ENCODE data around the gene LYPD1. TPM values are rescaled to one million over a fixed set of nuclear protein-coding genes. Genes with fewer than 3 reads are reported as not detected.
A peak's percentile ranks its signal among the peaks of the same experiment; 100 is the strongest.

The LYPD1 gene
- total RNA-seq, 1 experiment from 2014 or later: 0.21 TPM

DNA sequence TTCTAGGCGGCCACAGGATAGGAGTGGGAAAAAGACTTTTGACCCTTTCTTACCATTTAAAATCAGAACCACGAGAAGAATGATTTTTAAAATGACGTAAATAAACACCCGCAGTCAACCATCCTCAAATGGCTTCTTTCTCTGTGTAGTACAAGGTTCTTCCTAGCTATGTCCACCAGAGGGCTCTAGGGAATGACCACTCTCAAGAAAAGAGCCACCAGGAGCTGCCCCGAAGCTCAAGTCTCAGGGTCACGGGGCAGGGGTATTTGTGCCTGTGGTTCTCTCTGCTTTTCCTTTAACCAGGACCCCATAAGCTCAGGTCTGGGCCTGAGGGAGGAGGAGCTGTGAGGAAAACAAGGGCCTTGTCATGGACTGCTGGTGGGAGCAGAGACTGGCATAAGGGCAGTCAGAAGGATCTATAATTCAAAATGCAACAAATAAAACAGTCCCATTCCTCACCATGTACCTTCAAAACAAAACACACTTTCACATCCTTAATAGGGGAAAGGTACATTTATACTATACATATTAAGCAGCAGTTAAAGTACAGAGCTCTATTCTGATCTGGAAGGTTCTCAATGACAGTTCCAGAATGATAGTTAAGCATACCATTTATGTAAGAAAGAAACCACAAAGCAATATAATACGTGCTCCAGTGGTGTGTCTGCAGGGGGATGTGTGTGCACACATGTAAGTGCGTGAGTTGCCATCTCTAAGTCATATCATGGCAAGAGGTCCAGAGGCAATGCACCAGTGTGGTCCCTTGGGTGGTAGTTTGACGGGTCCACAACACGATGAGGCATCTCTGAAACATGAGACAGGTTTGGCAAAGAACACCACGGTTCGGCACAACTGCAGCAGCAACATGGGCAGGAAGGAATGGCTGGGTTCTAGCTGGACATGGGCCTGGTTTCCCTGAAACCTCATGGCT, 18.6 kb downstream of the LYPD1 start:
- Histone ChIP-seq H3K36me3 (ENCODE audit: control insufficient read depth, insufficient read depth, low read length) (no peaks in the 10 kb centered on the region), H3K27ac (ENCODE audit: low read length) (no peak overlapping the region), H3K27me3 (ENCODE audit: control insufficient read depth, insufficient read depth, low read length) (no peaks in the 10 kb centered on the region), H3K4me1 (ENCODE audit: control insufficient read depth, insufficient read depth, low read length) (no peaks in the 10 kb centered on the region), H3K9me3 (ENCODE audit: control insufficient read depth, insufficient read depth, low read depth, low read length) (no peaks in the 10 kb centered on the region), H3K4me3 (ENCODE audit: low read depth in 2 of 2, low read length in 2 of 2) (no peak overlapping the region)
- ChIA-PET POLR2A (interaction anchor here (0.6 kb wide), 1 partner anchor 56 kb away, joined by 3 read pairs; no protein-coding TSS in a partner anchor), CTCF (interaction anchor here (0.5 to 0.6 kb wide), 2 partner anchors 500 to 530 kb away, joined by 3 to 4 read pairs; no protein-coding TSS in a partner anchor)
- in situ Hi-C loops (cut with HindIII; ENCODE audit: low pct_unique_long_range_greater_than_20kb, low sequenced_read_pairs) (no loop called here), intact Hi-C loops (cut with micrococcal nuclease; ENCODE audit: unreplicated experiment) (loop anchor here (5.0 kb wide), 1 partner anchor 521 kb away; no protein-coding TSS in a partner anchor)
- DNase-seq (ENCODE audit: low read depth, low spot score) (peak; percentile 18), ATAC-seq (peak; percentile 90)
- BruUV-seq (replicated peaks): no TSS peak
- no peak for TF ChIP-seq POLR2AphosphoS5 (IDR thresholded peaks at IDR 0.05; ENCODE audit: low read depth, low read length)
- peak; percentile 76 for TF ChIP-seq CTCF (IDR thresholded peaks at IDR 0.05)

DNA sequence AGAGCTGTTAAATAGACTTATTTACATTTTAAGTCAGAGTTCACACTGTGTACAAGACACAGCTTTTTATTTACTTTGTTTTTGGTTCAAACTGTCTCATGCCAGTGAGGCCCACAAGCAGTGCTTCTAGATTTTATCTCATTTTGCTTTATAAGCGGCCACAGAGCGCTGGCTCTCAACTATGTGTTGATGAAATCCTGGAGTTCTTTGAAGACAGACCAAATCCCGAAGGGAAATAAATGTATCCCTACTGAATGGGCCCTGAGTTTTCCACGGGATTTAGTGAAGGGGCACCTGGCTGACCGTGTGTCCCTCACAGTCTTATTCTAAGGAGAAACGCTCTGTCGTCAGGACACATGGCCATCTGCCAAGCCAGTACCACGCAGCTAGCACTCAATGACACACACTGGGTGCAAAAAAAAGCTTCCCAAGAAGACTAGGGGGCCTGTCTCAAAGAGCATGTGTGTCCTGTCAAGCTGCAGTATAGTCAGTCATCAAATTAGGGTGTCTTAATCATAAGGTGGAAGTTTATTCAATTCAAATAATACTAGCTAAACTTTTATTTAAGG, 23.4 kb downstream of the LYPD1 start:
- no peaks in the 10 kb centered on the region for H3K36me3 ChIP-seq (ENCODE audit: control insufficient read depth, insufficient read depth, low read length)
- no peak for TF ChIP-seq CTCF (IDR thresholded peaks at IDR 0.05)
- no peak for TF ChIP-seq SIN3A (IDR thresholded peaks at IDR 0.05; ENCODE audit: borderline replicate concordance, insufficient read depth, low read depth, low read length)
- TF ChIP-seq TCF7L2 (IDR thresholded peaks at IDR 0.05; ENCODE audit: low read depth, low read length): no peak
- intact Hi-C loops (cut with micrococcal nuclease; ENCODE audit: unreplicated experiment) (no loop called here), in situ Hi-C loops (cut with HindIII; ENCODE audit: low pct_unique_long_range_greater_than_20kb, low sequenced_read_pairs) (no loop called here)
- H3K4me1 ChIP-seq (ENCODE audit: control insufficient read depth, insufficient read depth, low read length): no peaks in the 10 kb centered on the region
- DNase-seq (ENCODE audit: low read depth, low spot score): no peak
- H3K9me3 ChIP-seq (ENCODE audit: control insufficient read depth, insufficient read depth, low read depth, low read length): no peaks in the 10 kb centered on the region
- H3K4me3 ChIP-seq (ENCODE audit: low read depth in 2 of 2, low read length in 2 of 2): no peak overlapping the region
- H3K27ac ChIP-seq (ENCODE audit: low read length): no peak overlapping the region
- H3K27me3 ChIP-seq (ENCODE audit: control insufficient read depth, insufficient read depth, low read length): no peaks in the 10 kb centered on the region
- CTCF ChIA-PET: interaction anchor here (0.6 kb wide), 1 partner anchor 23 kb away, joined by 4 read pairs; the partner anchor contains the start of gene LYPD1
- POLR2A ChIA-PET: no interaction called here
- BruUV-seq (replicated peaks): no TSS peak
- ATAC-seq: no peak

DNA sequence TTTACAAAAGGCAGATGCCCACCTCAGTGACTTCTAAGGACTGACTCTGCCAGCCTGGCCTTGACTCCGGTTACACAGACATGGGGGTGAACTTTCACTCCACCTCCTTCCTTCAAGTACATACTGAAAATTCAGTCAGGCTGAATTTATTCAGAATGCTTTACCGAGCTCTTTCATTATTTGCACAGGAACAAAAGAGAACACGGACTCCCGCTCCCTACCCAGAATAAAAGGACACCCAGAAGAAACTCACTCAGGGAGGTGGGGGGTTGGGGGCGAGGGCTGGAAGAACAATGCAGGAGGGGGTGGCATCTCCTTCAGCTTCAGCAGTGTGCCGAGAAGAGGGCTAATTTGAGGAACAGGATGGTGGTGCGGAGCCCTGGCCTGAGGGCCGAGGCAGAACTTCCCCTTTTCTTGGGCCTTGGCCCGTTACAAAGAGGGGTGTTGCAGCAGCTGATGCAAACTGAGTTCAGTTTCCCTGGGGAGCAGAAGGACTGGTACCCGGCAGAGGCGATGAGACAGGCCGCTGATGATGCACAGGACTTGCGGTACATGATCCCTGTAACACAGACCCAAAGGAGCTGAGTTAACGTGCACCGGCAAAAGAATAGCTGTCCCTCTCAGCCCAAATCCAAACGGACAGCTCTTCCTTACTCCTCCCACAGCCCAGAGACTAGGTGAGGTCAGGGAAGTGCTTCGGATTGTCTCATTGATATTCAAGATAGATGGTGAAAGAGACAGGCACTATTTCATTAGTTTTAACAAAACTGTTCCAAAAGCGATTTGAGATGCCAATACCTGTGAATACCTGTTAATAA, 24.1 kb downstream of the LYPD1 start:
- H3K4me1 ChIP-seq (ENCODE audit: control insufficient read depth, insufficient read depth, low read length): no peaks in the 10 kb centered on the region
- intact Hi-C loops (cut with micrococcal nuclease; ENCODE audit: unreplicated experiment) (no loop called here), in situ Hi-C loops (cut with HindIII; ENCODE audit: low pct_unique_long_range_greater_than_20kb, low sequenced_read_pairs) (no loop called here)
- ChIA-PET POLR2A (no interaction called here), CTCF (interaction anchor here (0.6 kb wide), 1 partner anchor 24 kb away, joined by 4 read pairs; the partner anchor contains the start of gene LYPD1)
- no peak for TF ChIP-seq TCF7L2 (IDR thresholded peaks at IDR 0.05; ENCODE audit: low read depth, low read length)
- TF ChIP-seq, protein P1, sequence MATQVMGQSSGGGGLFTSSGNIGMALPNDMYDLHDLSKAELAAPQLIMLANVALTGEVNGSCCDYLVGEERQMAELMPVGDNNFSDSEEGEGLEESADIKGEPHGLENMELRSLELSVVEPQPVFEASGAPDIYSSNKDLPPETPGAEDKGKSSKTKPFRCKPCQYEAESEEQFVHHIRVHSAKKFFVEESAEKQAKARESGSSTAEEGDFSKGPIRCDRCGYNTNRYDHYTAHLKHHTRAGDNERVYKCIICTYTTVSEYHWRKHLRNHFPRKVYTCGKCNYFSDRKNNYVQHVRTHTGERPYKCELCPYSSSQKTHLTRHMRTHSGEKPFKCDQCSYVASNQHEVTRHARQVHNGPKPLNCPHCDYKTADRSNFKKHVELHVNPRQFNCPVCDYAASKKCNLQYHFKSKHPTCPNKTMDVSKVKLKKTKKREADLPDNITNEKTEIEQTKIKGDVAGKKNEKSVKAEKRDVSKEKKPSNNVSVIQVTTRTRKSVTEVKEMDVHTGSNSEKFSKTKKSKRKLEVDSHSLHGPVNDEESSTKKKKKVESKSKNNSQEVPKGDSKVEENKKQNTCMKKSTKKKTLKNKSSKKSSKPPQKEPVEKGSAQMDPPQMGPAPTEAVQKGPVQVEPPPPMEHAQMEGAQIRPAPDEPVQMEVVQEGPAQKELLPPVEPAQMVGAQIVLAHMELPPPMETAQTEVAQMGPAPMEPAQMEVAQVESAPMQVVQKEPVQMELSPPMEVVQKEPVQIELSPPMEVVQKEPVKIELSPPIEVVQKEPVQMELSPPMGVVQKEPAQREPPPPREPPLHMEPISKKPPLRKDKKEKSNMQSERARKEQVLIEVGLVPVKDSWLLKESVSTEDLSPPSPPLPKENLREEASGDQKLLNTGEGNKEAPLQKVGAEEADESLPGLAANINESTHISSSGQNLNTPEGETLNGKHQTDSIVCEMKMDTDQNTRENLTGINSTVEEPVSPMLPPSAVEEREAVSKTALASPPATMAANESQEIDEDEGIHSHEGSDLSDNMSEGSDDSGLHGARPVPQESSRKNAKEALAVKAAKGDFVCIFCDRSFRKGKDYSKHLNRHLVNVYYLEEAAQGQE (IDR thresholded peaks at IDR 0.05; ENCODE audit: insufficient read depth in 1 of 2, low read depth in 2 of 2, low read length in 1 of 2): no peak
- no peak for TF ChIP-seq SIN3A (IDR thresholded peaks at IDR 0.05; ENCODE audit: borderline replicate concordance, insufficient read depth, low read depth, low read length)
- no peak for TF ChIP-seq POLR2AphosphoS5 (IDR thresholded peaks at IDR 0.05; ENCODE audit: low read depth, low read length)
- TF ChIP-seq CTCF (IDR thresholded peaks at IDR 0.05): no peak
- BruUV-seq (replicated peaks): no TSS peak
- no peaks in the 10 kb centered on the region for H3K36me3 ChIP-seq (ENCODE audit: control insufficient read depth, insufficient read depth, low read length)
- no peak overlapping the region for H3K27ac ChIP-seq (ENCODE audit: low read length)
- H3K4me3 ChIP-seq (ENCODE audit: low read depth in 2 of 2, low read length in 2 of 2): no peak overlapping the region
- no peaks in the 10 kb centered on the region for H3K27me3 ChIP-seq (ENCODE audit: control insufficient read depth, insufficient read depth, low read length)
- no peak for ATAC-seq
- no peaks in the 10 kb centered on the region for H3K9me3 ChIP-seq (ENCODE audit: control insufficient read depth, insufficient read depth, low read depth, low read length)
- DNase-seq (ENCODE audit: low read depth, low spot score): no peak

Measured in Panc1 (cell line).